NT2/D1 (cell line): ENCODE results near the gene HNRNPUL1.

Source experiments
- YY1 ChIP-seq: IDR thresholded peaks from 2 replicates; pipeline ENCODE4 v1.6.1; 2011; ENCODE audit not compliant: insufficient read length, insufficient read depth
- ZNF274 ChIP-seq: IDR thresholded peaks from 2 replicates; pipeline ENCODE4 v1.6.1; 2011; ENCODE audit warnings: mild to moderate bottlenecking, low read depth, low read length

GRCh38 chr19:41278478-41278877 lies 14.3 kb downstream of the HNRNPUL1 start:
- TF ChIP-seq YY1: no peak
- TF ChIP-seq ZNF274: no peak
